CD14-positive monocyte (primary cell): Measurements from ENCODE around the gene OSTF1. TPM values are rescaled to one million over a fixed set of nuclear protein-coding genes. Genes with fewer than 3 reads are reported as not detected.

Experiments
- DNase-seq, 3 donors: peaks; one replicate each; pipeline ENCODE4 v3.0.0-alpha.2; 2011 to 2022
- H2AFZ ChIP-seq: 2 replicates; pipeline ENCODE4 v1.6.0; 2012; ENCODE audit warnings: mild to moderate bottlenecking, low read depth, low read length, inconsistent platforms; ENCODE audit not compliant: insufficient read depth, poor library complexity, severe bottlenecking
- H3K27ac ChIP-seq, 2 donors: 1 replicate in 1 of 2; 2 replicates in 1 of 2; pipeline ENCODE4 v1.5.1; 2012 to 2013; ENCODE audit warnings: low read length in 2 of 2, control low read depth in 1 of 2, inconsistent platforms in 1 of 2, low read depth in 1 of 2, mild to moderate bottlenecking in 1 of 2
- H3K27me3 ChIP-seq, 2 donors: one replicate each; pipeline versions ENCODE4 v1.6.0 to v1.6.1; 2011 to 2013; ENCODE audit warnings: low read length in 2 of 2; ENCODE audit not compliant: control insufficient read depth in 2 of 2, insufficient read depth in 2 of 2
- H3K36me3 ChIP-seq, 2 donors: replicated peaks in 1 of 2; 1 replicate in 1 of 2; 2 replicates in 1 of 2; pipeline versions ENCODE4 v1.5.1 to v1.6.1; 2012 to 2013; ENCODE audit warnings: low read length in 2 of 2, control low read depth in 1 of 2, inconsistent platforms in 1 of 2, mild to moderate bottlenecking in 1 of 2; ENCODE audit not compliant: insufficient read depth in 2 of 2, control insufficient read depth in 1 of 2
- H3K4me1 ChIP-seq, 2 donors: 1 replicate in 1 of 2; 2 replicates in 1 of 2; pipeline versions ENCODE4 v1.5.1 to v1.6.1; 2012 to 2013; ENCODE audit warnings: low read length in 2 of 2, control low read depth in 1 of 2, inconsistent platforms in 1 of 2, mild to moderate bottlenecking in 1 of 2, moderate library complexity in 1 of 2; ENCODE audit not compliant: insufficient read depth in 2 of 2, control insufficient read depth in 1 of 2
- H3K4me2 ChIP-seq: replicated peaks from 2 replicates; pipeline ENCODE3; 2012; ENCODE audit warnings: low read length, moderate library complexity, mild to moderate bottlenecking; ENCODE audit not compliant: poor library complexity, severe bottlenecking; ENCODE audit errors: extremely low read depth
- H3K4me3 ChIP-seq, 3 experiments: fragments of 200-600 bp in 1 of 3; sonication (generic) in 1 of 3; replicated peaks in 1 of 3; 1 replicate in 2 of 3; 2 replicates in 1 of 3; pipeline ENCODE4 v1.5.1; 2011 to 2013; ENCODE audit warnings: low read length in 3 of 3, mild to moderate bottlenecking in 3 of 3, control low read depth in 2 of 3, low read depth in 2 of 3, inconsistent platforms in 1 of 3, moderate library complexity in 1 of 3
- H3K79me2 ChIP-seq: 2 replicates; pipeline ENCODE4 v1.6.0; 2012; ENCODE audit warnings: mild to moderate bottlenecking, control low read depth, inconsistent platforms, low read length, moderate library complexity; ENCODE audit not compliant: insufficient read depth
- H3K9ac ChIP-seq: 2 replicates; pipeline ENCODE4 v1.6.0; 2017; ENCODE audit warnings: low read length, mild to moderate bottlenecking; ENCODE audit not compliant: insufficient read depth, poor library complexity, severe bottlenecking
- H3K9me3 ChIP-seq, 2 donors: replicated peaks in 1 of 2; 1 replicate in 1 of 2; 2 replicates in 1 of 2; pipeline versions ENCODE4 v1.5.1 to v1.6.1; 2012 to 2013; ENCODE audit warnings: low read length in 2 of 2, control low read depth in 1 of 2; ENCODE audit not compliant: control insufficient read depth in 1 of 2, insufficient read depth in 1 of 2
- H4K20me1 ChIP-seq: 2 replicates; pipeline ENCODE4 v1.6.0; 2012; ENCODE audit warnings: mild to moderate bottlenecking, low read length, control low read depth, moderate library complexity; ENCODE audit not compliant: insufficient read depth
- H3K27ac Mint-ChIP-seq, 7 donors: one replicate each; pipeline ENCODE4 v1.8.0; 2020; ENCODE audit warnings: mild to moderate bottlenecking in 7 of 7, mixed read lengths in 7 of 7, moderate library complexity in 6 of 7, inconsistent platforms in 2 of 7
- H3K27me3 Mint-ChIP-seq, 3 donors: one replicate each; pipeline ENCODE4 v1.8.0; 2021 to 2022; ENCODE audit warnings: low read depth in 3 of 3, mild to moderate bottlenecking in 3 of 3, mixed read lengths in 3 of 3, moderate library complexity in 3 of 3, inconsistent platforms in 1 of 3
- H3K36me3 Mint-ChIP-seq, 2 donors: one replicate each; pipeline ENCODE4 v1.8.0; 2020; ENCODE audit warnings: mixed read lengths in 2 of 2, inconsistent platforms in 1 of 2, mild to moderate bottlenecking in 1 of 2
- H3K4me1 Mint-ChIP-seq: one replicate; pipeline ENCODE4 v1.8.0; 2020; ENCODE audit warnings: mild to moderate bottlenecking, mixed read lengths
- H3K4me3 Mint-ChIP-seq, 2 donors: one replicate each; pipeline ENCODE4 v1.8.0; 2020; ENCODE audit warnings: mild to moderate bottlenecking in 2 of 2, mixed read lengths in 2 of 2, moderate library complexity in 1 of 2
- H3K9me3 Mint-ChIP-seq, 7 donors: one replicate each; pipeline ENCODE4 v1.8.0; 2020 to 2022; ENCODE audit warnings: mixed read lengths in 7 of 7, mild to moderate bottlenecking in 6 of 7, moderate library complexity in 6 of 7, inconsistent platforms in 2 of 7
- CTCF ChIP-seq: fragments of 200-600 bp; IDR thresholded peaks from one replicate; pipeline ENCODE4 v1.8.0; 2022; ENCODE audit warnings: antibody characterized with exemption, mild to moderate bottlenecking
- WGBS: methylation state at CpG from one replicate; pipeline ENCODE4 v1.1.5; 2013; ENCODE audit warnings: missing lambda C conversion rate; ENCODE audit not compliant: insufficient coverage; 5-methylcytosine and 5-hydroxymethylcytosine counted together
- intact Hi-C, 2 donors: fragments of 100-400 bp; cut with micrococcal nuclease; formaldehyde crosslinking; loops; one replicate each; pipeline versions ENCODE4 v1.15.0 to v1.15.1; 2023
- polyA plus RNA-seq, 3 donors: library from polyadenylated mRNA; depleted of rRNA in 1 of 3; unstranded in 2 of 3; stranded (reverse) in 1 of 3; fragments of 300-500 nt in 2 of 3; fragments of >200 nt in 1 of 3; fragmentation: Illumina TruSeq in 2 of 3; gene quantifications; 1 replicate in 2 of 3; 2 replicates in 1 of 3; pipeline ENCODE4 v1.2.3, GENCODE V29; 2012 to 2021

The OSTF1 gene
- polyA plus RNA-seq, 3 donors = 59.8 to 296 (median 240) TPM

GRCh38 chr9:75133396-75133795, 45.1 kb downstream of the OSTF1 start:
- H3K27ac Mint-ChIP-seq = peak overlapping the region in 1 of 7 donors; percentile 67
- Histone ChIP-seq H3K27me3 (no peaks in the 10 kb centered on the region), H4K20me1 (peaks cover 94% of the 10 kb centered on the region), H3K4me3 (no peak overlapping the region), H3K79me2 (peaks cover 39% of the 10 kb centered on the region), H3K4me2 (no peak overlapping the region), H2AFZ (no peak overlapping the region), H3K4me1 (peaks cover 10 to 18% of the 10 kb centered on the region in 2 donors), H3K36me3 (peaks cover 92 to 99% of the 10 kb centered on the region in 2 donors), H3K9me3 (no peaks in the 10 kb centered on the region), H3K27ac (no peak overlapping the region), H3K9ac (no peak overlapping the region)
- peaks cover 22% of the 10 kb centered on the region for H3K4me1 Mint-ChIP-seq
- H3K36me3 Mint-ChIP-seq = peaks cover 83 to 93% of the 10 kb centered on the region in 2 donors
- no peak for TF ChIP-seq CTCF
- H3K27me3 Mint-ChIP-seq = no peaks in the 10 kb centered on the region
- H3K4me3 Mint-ChIP-seq = no peak overlapping the region
- no peak for DNase-seq
- no peaks in the 10 kb centered on the region for H3K9me3 Mint-ChIP-seq
- intact Hi-C loops = no loop called here
- WGBS = 100% methylated on average over 1 of the region's 3 CpGs

GRCh38 chr9:75134495-75134894, 46.2 kb downstream of the OSTF1 start:
- H3K27me3 ChIP-seq = no peaks in the 10 kb centered on the region
- no peak for TF ChIP-seq CTCF

More at GRCh38 chr9:75134495-75134894, 46.2 kb downstream of the OSTF1 start:
- Mint-ChIP-seq H3K4me3 (no peak overlapping the region), H3K4me1 (peaks cover 24% of the 10 kb centered on the region), H3K27ac (no peak overlapping the region), H3K27me3 (no peaks in the 10 kb centered on the region), H3K9me3 (no peaks in the 10 kb centered on the region), H3K36me3 (peaks cover 81 to 91% of the 10 kb centered on the region in 2 donors)
- Histone ChIP-seq H3K9me3 (no peaks in the 10 kb centered on the region), H3K27ac (no peak overlapping the region), H3K9ac (no peak overlapping the region), H4K20me1 (peaks cover 93% of the 10 kb centered on the region), H2AFZ (no peak overlapping the region), H3K4me2 (no peak overlapping the region), H3K4me3 (no peak overlapping the region), H3K4me1 (peaks cover 10 to 18% of the 10 kb centered on the region in 2 donors), H3K36me3 (peaks cover 95 to 98% of the 10 kb centered on the region in 2 donors), H3K79me2 (peaks cover 29% of the 10 kb centered on the region)
- intact Hi-C loops = no loop called here
- DNase-seq = no peak
- no CpG with 5 or more reads among the region's 2 CpGs for WGBS
